Esophagus squamous epithelium (tissue), 4 donors: Measurements from ENCODE around the gene KCNMA1.

Source experiments
- POLR2A ChIP-seq, 4 donors: fragments of 450-650 bp; IDR thresholded peaks; one replicate each; pipeline ENCODE4 v1.6.1; 2017; ENCODE audit warnings: antibody characterized with exemption in 4 of 4, mild to moderate bottlenecking in 4 of 4, moderate library complexity in 3 of 4
- TF ChIP-seq, protein P1 (sequence below), 6 experiments: fragments of 450-650 bp in 4 of 6; fragments of 200-600 bp in 2 of 6; sonication (generic) in 2 of 6; IDR thresholded peaks; one replicate each; pipeline ENCODE4 v1.5.1; 2016 to 2019; ENCODE audit warnings: antibody characterized with exemption in 6 of 6, mild to moderate bottlenecking in 4 of 6, moderate library complexity in 4 of 6

GRCh38 chr10:77616766-77617165 is 20.8 kb downstream of the KCNMA1 start:
- TF ChIP-seq, protein P1, sequence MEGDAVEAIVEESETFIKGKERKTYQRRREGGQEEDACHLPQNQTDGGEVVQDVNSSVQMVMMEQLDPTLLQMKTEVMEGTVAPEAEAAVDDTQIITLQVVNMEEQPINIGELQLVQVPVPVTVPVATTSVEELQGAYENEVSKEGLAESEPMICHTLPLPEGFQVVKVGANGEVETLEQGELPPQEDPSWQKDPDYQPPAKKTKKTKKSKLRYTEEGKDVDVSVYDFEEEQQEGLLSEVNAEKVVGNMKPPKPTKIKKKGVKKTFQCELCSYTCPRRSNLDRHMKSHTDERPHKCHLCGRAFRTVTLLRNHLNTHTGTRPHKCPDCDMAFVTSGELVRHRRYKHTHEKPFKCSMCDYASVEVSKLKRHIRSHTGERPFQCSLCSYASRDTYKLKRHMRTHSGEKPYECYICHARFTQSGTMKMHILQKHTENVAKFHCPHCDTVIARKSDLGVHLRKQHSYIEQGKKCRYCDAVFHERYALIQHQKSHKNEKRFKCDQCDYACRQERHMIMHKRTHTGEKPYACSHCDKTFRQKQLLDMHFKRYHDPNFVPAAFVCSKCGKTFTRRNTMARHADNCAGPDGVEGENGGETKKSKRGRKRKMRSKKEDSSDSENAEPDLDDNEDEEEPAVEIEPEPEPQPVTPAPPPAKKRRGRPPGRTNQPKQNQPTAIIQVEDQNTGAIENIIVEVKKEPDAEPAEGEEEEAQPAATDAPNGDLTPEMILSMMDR (IDR thresholded peaks at IDR 0.05): no peak
- TF ChIP-seq POLR2A (IDR thresholded peaks at IDR 0.05): no peak
